ENCODE measurements around the gene DIPK1B.
A peak's percentile ranks its signal among the peaks of the same experiment; 100 is the strongest.

Gene DIPK1B

DNA sequence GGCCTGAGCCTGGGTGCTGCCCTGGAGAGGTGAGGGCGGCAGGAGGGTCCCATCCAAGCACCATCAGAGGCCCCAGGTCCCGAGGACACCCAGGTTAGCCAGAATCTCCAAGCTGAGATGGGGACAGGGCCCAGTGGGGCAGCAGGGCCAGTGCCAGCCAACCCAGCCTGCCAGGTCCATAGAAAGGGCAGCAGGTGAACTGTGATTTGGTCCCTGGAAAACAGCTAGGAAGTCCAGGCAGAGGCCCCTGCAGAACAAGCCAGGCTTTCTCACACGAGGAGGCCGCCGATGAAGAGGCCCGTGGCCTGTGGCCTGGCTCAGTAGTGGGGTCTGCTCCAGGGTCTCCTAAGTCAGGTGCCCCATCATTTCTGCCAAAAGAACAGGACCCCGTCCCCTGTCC lies 27.2 kb upstream of the DIPK1B start:
- in situ Hi-C loops (cut with MboI; ENCODE audit: low pct_unique_long_range_greater_than_20kb, low sequenced_read_pairs): no loop called here
- no peak for DNase-seq

DNA sequence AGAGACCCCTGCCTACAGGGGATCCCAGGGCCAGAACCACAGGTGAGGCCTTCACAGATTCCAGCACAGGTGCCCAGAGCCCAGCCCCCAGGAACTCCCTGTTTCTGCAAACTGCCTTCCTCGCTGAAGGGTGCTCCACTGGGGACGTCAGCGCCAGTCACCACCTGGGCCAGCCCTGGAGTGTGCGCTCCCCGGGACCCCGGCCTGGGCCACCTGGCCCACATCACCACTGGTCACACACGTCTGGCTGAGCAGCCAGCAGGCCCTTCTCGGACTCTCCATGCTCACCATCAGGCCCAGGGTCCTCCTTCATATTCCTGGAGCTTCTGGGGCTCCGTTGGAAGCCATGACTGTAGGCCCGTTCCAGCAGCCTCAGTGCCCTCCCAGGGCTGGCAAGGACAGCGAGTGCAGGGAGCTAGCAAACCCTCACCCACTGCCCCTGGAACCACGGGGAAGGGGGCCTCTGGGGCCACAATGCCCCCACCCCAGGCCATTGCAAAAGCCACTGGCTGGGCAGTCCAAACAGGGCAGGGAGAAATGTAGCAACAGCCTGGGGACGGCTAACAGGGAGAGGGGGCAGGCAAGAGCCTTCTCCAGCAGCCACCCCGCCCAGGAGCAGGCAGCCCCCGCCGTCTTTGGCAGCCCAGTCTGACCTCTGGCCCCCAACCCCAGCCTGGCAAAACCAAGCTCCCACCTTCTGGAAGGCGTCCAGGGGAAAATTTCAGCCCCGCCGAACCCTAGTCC lies 26.4 kb upstream of the DIPK1B start:
- no peak for DNase-seq
- in situ Hi-C loops (cut with MboI; ENCODE audit: low pct_unique_long_range_greater_than_20kb, low sequenced_read_pairs): no loop called here

DNA sequence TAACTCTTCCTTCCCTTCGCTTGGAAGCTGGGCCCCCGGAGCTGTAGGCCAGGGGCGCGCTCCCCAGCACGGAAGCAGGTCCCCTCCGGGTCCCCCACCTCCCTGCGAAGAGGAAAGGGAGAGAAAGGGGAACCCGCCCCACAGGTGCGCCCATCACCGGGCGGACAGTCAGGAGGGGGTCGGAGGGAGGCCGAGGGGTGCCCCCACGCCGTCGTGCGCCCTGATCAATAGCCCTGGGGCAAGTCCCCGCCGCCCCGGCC lies 25.9 kb upstream of the DIPK1B start:
- no peak for DNase-seq
- in situ Hi-C loops (cut with MboI; ENCODE audit: low pct_unique_long_range_greater_than_20kb, low sequenced_read_pairs): no loop called here

DNA sequence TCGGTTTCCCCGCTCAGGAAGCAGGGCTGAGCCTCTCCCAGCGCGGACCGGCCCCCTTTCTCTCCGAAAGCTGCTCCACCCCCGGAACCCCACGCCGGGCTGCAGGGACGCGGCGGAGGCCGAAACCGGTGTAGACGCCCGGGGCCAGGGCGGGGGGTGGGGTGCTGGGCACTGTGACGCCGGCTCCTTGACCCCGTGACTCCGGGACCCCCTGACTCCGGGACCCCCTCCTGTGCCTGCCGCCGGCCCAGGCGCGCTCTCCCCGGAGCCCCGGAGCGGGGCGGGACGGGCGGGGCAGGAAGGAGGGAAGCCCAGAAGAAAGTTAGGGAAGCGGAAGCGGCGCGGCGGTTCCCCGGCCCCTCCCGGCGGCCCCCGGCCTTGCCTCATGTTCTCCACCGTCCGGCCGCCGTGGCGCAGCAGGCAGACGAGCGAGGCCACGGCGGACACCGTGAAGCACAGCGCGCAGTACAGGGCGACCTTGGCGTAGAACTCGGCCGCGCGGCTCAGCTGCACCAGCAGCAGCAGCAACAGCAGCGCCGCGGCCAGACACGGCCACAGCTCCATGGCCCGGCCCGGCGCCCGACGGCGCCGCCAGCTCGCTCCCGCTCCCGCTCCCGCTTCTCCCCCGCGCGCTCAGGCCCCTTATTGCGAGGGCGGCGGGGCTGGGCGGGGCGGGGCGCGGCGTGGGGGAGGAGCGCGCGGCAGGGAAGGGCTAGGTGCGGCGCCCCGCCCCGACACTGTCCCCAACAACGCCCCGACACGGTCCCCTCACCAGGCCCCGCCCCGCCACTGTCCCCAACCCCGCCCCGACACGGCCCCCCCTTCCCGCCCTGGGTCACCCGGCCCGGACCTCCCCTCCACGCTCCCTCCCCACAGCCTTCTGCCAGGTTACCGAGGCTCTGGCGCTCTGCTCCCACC lies 25.3 kb upstream of the DIPK1B start, which contains the start of gene AGPAT2:
TSS of gene AGPAT2 (minus strand) at position 664 of the 918 bp plus-strand sequence. CDS start at position 564, 100 bp downstream.
- DNase-seq: peak; percentile 79
- in situ Hi-C loops (cut with MboI; ENCODE audit: low pct_unique_long_range_greater_than_20kb, low sequenced_read_pairs): no loop called here

DNA sequence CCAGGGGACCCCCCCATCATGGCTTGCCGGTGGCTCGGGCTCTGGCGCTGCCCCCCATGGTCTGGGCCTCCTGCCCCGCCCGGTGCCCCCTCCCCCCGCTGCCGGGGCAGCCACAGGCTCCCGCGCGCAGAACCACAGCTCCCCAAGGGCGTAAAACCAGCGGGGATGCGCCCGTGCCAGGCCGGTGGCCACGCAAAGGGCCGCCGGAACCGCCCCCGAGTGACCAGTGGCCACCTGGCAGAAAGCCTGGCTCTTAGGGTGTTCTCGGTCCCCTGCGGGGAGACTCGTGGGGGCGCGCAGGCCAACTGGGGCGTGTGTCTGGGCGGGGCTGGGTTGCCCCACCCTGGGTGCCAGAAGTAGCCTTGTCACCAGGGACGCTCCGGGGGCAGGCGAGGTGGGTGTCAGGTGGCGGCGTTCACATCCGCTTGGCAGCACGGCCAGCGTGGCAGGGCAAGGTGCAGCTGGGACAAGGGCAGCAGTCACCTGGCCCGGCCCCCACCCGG lies 24.6 kb upstream of the DIPK1B start:
- in situ Hi-C loops (cut with MboI; ENCODE audit: low pct_unique_long_range_greater_than_20kb, low sequenced_read_pairs): no loop called here
- DNase-seq: no peak

DNA sequence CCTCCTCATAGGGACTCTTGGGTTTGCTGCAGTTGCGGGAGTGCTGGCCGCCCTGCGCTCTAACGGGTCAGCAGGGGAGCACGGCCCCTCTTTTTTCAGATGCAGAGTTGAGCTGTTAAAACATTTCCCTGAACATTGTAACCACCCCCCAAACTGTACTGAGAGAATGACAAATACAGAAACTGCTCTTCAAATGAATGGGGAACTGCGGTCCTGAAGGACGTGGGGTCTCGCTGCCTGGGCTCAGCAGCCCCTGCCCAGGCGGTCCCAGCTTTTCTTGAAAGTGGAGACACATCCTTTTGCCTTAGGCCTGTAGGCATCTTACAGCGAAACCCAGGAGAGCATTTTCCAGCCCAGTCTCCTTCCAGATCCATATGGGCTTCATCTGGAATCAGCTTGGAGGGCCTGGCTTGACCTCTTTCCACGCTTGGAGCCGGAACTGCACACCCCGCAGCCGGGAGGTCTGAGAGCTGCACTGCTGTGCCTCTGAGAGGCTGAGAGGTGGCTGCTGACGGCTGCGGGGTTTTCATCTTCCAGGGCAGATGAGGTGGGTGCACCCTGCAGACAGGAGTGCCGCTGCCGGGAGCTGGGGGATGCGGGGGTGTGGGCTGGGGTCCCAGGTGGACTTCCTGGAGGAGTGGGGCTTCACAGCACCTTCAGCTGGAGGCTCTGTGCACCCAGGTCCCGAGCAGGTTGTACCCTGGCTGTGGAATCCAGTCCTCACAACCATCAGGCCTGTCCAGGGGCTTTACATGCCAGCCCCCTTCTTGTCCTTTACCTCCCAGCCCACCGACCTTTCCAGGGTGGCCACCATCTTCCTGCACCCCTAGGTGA lies 23.9 kb upstream of the DIPK1B start:
- DNase-seq: no peak
- in situ Hi-C loops (cut with MboI; ENCODE audit: low pct_unique_long_range_greater_than_20kb, low sequenced_read_pairs): no loop called here

DNA sequence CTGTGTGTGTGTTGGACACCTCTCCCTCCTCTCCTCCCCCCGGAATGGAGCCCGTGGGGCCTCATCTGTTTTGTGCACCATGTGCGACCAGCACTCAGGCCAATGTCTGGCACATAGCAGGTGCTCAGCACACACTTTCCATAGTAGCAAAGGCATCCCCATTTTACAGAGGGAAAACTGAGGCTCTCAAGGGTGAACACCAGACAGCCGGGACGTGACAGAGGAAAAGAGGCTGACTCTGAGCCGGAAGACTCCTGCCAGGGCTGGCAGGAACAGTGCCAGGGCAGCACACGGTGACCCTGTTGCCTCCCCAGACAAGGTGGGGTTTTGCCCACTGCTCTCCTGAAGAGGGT lies 23.3 kb upstream of the DIPK1B start:
- DNase-seq: no peak
- in situ Hi-C loops (cut with MboI; ENCODE audit: low pct_unique_long_range_greater_than_20kb, low sequenced_read_pairs): no loop called here

DNA sequence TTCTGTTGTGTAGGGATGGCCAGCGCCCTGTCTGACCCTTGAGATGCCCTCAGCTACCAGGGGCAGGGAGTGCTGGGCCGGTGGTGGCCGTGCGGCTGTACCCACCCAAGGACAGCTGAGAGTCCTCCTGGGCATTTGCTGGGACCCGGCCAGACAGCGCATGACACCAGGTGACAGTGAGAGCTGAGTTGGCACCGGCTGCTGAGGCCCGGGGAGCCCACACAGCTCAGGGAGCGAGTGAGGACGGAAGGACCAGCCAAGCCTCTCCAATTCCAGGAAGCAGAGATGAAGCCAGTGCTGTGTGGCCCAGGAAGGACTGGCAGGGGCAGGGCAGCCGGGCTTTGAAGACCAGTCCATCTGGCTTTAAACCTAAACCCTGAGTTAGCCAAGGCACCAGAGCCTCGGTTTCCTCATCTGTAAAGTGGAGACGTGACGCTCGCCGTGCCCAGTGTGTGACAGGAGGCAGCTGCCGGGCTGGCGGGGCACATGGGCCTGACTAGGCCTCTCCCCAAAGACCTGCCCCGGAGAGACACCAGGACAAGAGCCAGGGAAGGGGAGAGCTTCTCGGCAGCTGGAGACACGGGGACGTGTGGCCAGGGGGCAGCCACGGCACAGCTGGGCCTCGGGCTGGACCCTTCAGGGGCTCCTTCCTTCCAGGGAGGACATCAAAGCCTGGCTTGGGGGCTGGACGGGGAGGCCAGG lies 22.1 kb upstream of the DIPK1B start:
- in situ Hi-C loops (cut with MboI; ENCODE audit: low pct_unique_long_range_greater_than_20kb, low sequenced_read_pairs): no loop called here
- DNase-seq: no peak

DNA sequence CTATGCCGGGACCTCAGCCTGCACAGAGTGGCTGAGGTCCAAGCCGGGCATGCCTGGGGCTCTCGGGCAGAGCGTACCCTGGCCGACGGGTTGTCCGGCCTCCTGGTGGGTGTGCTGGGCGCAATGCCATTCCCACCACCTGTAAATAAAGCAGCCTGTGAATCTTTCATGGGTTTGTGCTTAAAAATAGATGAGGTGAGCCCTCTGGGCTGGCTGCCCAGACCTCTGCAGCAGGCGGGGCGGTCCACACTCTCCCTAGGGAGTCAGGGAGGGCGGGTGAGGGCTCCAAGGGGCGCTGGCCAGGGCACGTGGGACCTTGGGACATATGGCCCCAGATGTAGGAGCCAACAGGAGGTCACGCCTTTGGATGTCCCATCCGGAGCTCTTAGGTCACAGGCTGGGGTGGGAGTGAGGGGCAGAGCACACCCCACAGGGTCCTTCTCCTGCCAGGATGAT lies 21.5 kb upstream of the DIPK1B start:
- in situ Hi-C loops (cut with MboI; ENCODE audit: low pct_unique_long_range_greater_than_20kb, low sequenced_read_pairs): no loop called here
- no peak for DNase-seq

DNA sequence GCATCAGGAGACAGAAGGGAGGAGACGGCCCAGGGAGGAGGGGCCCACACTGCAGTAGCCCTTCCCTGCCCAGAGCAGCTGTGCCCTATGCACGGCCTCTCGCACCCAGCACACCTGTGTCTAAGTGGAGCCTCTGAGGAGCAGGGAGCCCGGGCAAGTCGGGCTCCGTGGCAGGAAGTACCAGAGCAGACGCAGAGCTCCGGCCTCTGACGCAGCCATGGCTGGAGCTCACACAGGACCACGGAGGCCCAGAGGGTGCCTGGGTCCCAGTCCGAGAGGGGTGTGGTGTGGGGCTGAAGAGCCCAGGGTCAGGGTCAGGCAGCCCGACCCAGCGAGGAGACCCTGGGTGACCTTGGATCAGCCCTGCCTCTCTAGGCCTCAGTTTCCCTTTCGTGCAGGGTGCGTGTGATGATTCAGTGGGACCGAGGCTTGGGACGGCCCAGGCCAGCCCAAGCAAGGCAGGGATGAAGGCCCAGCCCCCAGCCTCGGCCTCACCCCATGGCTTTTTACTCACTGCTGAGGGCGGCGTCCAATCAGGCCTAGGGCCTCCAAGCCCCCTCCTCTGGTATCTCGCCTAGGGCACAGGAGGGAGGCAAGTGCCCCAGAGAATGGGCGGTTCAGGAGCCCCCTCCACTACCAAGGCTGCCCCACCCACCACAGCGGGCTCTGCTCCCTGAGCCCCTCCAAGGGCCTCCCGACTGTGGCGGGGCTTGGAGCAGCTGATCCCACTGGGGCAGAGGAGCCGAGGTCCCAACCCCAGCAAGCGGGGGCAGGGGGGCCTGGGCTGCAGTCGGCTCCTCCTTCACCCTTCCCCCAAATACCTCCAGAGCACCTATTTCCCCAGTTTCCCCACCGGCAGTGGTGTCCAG lies 20.8 kb upstream of the DIPK1B start:
- DNase-seq: no peak
- in situ Hi-C loops (cut with MboI; ENCODE audit: low pct_unique_long_range_greater_than_20kb, low sequenced_read_pairs): no loop called here

DNA sequence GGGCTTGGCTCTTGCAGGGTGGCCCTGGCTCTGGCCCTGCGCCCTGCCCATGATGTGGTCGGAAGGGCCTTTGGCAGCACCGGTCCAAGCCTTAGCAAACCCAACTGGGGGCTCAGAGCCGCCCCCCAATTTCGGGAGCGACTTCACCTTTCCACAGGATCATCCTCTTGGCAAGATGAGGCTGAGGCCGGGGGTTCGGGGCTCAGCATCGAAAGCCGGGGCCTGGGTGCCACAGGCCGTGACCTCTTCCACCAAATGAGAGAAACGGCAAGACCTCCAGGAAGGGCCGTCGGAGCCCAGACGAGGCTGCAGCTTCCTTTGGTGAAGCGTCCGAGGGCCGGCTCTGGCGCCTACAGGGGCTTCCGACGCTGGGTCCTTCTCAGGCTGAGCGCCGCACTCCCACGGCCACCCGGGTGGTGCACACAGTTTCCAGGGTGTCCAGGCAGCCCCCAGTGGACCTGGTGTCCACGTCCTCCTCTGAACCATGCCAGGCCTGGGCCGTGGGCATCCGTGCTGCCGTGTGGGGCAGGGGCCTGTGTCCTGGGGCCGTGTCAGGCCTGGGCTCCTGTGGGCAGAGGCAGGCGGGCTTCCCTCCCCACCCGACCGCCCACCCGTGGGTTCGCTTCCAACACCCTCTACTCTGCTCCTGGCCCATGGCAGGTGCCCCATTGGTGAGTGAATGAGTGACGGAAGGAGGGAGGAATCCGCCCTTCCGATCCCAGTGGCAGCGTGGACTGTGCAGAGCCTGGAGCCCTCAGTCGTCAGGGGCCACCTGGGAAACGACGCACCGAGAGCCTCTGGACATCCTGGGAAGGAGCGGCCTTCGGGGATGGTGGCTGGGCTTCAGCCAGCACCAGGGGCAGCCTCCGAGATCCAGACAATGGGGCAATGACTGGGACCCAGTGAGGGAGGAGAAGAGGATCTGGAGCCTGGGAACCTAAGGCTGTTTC lies 19.9 kb upstream of the DIPK1B start:
- in situ Hi-C loops (cut with MboI; ENCODE audit: low pct_unique_long_range_greater_than_20kb, low sequenced_read_pairs): no loop called here

DNA sequence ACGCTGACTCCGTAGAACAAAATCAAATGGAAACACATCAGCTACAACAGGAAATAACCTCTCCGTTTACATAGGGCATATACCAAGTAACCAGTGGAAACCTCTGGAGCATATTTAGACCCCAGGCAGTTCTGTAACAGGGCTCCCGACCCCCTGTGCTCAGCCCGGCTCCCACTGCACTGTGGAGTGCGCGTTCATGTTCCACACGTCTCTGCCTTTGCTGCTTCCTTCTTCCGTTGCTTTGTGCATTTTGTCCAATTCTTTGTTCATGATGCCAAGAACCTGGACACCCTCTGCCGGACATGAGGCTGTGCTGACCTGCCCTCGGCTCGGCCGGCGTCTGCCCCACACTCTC lies 19.3 kb upstream of the DIPK1B start:
- in situ Hi-C loops (cut with MboI; ENCODE audit: low pct_unique_long_range_greater_than_20kb, low sequenced_read_pairs): no loop called here

More for the DNA sequence above, 19.9 kb upstream of the DIPK1B start:
- no peak for DNase-seq

DNA sequence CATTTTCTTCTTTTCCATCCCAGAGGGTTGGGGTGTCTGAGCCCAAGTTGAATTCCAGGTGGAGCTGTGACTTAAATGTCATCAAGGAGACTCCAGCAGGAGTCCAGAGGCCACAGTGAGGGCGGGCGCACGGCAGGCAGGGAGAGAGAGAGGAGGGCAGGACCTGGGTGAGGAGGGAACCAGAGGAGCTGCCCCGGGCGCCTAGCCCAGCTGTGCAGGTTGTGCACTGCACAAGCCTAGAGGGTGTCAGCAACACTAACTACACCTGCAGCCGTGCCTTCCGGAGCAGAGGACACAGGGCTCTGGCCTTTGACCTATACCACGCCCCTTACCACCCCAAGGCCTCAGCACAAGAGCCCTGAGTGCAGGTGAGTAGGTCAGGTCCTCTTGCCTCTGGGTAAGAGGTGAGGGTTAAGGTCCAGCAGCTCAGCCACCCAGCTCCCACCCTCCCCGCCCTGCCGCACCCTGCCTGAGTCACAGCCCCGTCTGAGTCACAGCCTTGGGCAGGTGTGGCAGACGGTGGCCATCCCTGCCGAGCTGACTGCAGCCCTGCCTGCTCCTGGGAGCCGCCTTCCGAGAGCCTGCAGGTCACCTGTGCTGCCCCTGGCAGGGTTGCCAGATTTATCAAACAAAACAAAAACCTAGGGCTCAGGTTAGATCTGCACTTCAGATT lies 18.7 kb upstream of the DIPK1B start:
- in situ Hi-C loops (cut with MboI; ENCODE audit: low pct_unique_long_range_greater_than_20kb, low sequenced_read_pairs): no loop called here

More for the DNA sequence above, 19.3 kb upstream of the DIPK1B start:
- DNase-seq: no peak

DNA sequence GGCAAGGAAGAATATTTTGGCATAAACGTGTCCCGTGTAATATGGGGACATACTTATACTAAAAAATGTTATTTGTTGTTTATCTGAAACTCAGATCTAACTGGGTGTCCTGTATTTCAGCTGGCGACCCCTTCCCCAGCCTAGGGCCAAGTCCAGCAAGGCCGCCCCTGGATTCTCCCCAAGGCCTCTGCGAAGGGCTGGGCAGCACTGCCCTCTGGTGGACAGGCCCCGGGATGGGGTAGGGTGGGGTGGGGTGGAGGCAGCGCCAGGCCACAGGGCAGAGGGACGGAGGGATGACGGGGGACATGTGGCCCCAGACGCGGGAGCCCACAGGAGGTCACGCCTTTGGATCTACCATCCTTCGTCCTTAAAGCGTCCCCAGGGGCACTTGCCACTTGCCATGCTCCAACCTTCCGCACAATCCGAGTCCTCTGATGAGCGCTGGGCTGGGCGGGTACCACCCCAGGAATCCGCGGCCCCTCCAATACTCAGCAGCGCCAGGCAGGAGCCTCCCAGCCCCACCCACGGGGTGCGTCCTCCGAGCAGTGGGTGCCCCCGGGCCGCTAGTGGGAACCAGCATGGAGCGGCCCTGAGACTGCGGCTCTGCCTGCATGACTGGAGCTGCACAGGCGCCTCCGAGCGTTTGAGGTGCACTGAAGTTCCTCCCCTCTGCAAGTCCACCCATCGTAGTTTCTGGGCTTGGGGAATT lies 18.1 kb upstream of the DIPK1B start:
- in situ Hi-C loops (cut with MboI; ENCODE audit: low pct_unique_long_range_greater_than_20kb, low sequenced_read_pairs): no loop called here
- DNase-seq: peak; percentile 58

More for the DNA sequence above, 18.7 kb upstream of the DIPK1B start:
- DNase-seq: no peak

DNA sequence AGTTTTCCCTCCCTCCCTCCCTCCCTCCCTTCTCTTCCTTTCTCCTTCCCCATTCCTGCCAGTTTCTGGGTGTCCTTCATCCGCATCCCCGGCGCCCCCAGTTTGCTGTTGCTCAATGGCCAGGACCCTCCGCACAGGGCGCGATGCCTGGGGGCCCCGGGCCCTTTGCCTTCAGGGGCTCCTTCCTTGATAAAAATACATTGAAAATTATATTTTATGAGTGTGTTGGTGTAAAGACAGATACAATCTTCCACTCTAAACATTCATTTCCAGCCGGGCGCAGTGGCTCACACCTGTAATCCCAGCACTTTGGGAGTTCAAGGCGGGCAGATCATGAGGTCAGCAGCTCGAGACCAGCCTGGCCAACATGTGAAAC lies 17.5 kb upstream of the DIPK1B start:
- in situ Hi-C loops (cut with MboI; ENCODE audit: low pct_unique_long_range_greater_than_20kb, low sequenced_read_pairs): no loop called here
- no peak for DNase-seq

DNA sequence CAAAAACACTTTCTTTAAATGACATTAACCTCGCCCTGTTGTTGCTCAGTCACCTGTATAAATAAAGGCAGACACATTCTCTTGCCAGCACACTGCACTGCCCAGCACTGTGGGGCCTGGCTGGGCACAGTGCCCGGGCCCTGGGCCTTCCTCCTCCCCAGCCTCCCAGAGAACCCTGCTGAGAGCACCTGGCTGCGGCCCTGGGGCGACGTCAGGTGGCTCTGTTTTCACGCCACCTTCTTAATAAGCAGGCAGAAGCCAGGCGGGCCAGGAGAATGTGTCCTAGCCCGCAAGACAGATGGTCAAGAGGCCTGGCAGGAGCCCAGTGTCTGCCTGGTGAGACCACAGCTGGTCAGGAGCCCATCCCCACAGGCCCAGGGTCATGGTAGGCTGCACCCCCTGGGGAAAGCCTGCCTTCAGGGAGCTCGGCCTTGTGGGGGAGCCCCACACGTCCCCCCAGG lies 16.9 kb upstream of the DIPK1B start:
- in situ Hi-C loops (cut with MboI; ENCODE audit: low pct_unique_long_range_greater_than_20kb, low sequenced_read_pairs): no loop called here
- no peak for DNase-seq

All from KBM-7 (cell line).